SU-DHL-6 (cell line): ENCODE results near the gene LTBP1.

Source experiments
- H2AFZ ChIP-seq: fragments of 200-600 bp; sonication (generic); 2 replicates; pipeline ENCODE4 v1.6.1; 2014; ENCODE audit warnings: low read depth, mild to moderate bottlenecking, moderate library complexity, mixed read lengths, antibody characterized with exemption, low read length; ENCODE audit not compliant: severe bottlenecking
- H3F3A ChIP-seq: fragments of 200-600 bp; shearing (Covaris generic); 2 replicates; pipeline ENCODE4 v1.6.0; 2016; ENCODE audit warnings: antibody characterized with exemption, mild to moderate bottlenecking; ENCODE audit not compliant: insufficient read depth
- H3K27ac ChIP-seq: fragments of 200-600 bp; sonication (generic); 2 replicates; pipeline ENCODE4 v1.5.1; 2016; ENCODE audit warnings: low read depth, mild to moderate bottlenecking, low read length, moderate library complexity, mixed read lengths
- H3K27me3 ChIP-seq: fragments of 200-600 bp; sonication (generic), shearing (Covaris generic); 2 replicates; pipeline ENCODE4 v1.6.0; 2014; ENCODE audit warnings: mild to moderate bottlenecking, low read length
- H3K36me3 ChIP-seq: fragments of 200-600 bp; sonication (generic); 2 replicates; pipeline ENCODE4 v1.6.1; 2014; ENCODE audit warnings: mild to moderate bottlenecking, low read length, mixed read lengths
- H3K4me2 ChIP-seq: fragments of 300-600, 200-600 bp; shearing (Covaris generic), sonication (generic); 2 replicates; pipeline ENCODE4 v1.6.0; 2014; ENCODE audit warnings: low read length, low read depth, mild to moderate bottlenecking; ENCODE audit not compliant: poor library complexity, severe bottlenecking
- H3K4me3 ChIP-seq: fragments of 200-600 bp; sonication (generic); 2 replicates; pipeline ENCODE4 v1.5.1; 2014; ENCODE audit warnings: antibody characterized with exemption, low read length, mild to moderate bottlenecking, mixed read lengths; ENCODE audit not compliant: insufficient read depth, poor library complexity, severe bottlenecking
- H3K79me2 ChIP-seq: fragments of 200-600 bp; sonication (generic); 2 replicates; pipeline ENCODE4 v1.6.1; 2014; ENCODE audit warnings: mild to moderate bottlenecking, low read length, moderate library complexity; ENCODE audit not compliant: insufficient read depth
- H3K9ac ChIP-seq: fragments of 200-600 bp; sonication (generic); 2 replicates; pipeline ENCODE4 v1.7.0; 2014; ENCODE audit warnings: mild to moderate bottlenecking, low read length
- H3K9me2 ChIP-seq: fragments of 200-600 bp; sonication (generic); replicated peaks from 2 replicates; pipeline ENCODE4 v1.6.1; 2014; ENCODE audit warnings: low read length; ENCODE audit not compliant: insufficient read depth
- H3K9me3 ChIP-seq: fragments of 200-600 bp; sonication (generic); 2 replicates; pipeline ENCODE4 v1.6.1; 2014; ENCODE audit warnings: low read length, mixed read lengths; ENCODE audit not compliant: insufficient read depth
- H4K20me1 ChIP-seq: fragments of 200-600 bp; sonication (generic); 2 replicates; pipeline ENCODE4 v1.6.1; 2014; ENCODE audit warnings: low read depth, mild to moderate bottlenecking, antibody characterized with exemption, low read length, moderate library complexity, mixed read lengths
- CTCF ChIP-seq: fragments of 200-600 bp; sonication (generic); IDR thresholded peaks from one replicate; pipeline ENCODE4 v1.5.1; 2017; ENCODE audit warnings: antibody characterized with exemption, mild to moderate bottlenecking, low read length, moderate library complexity; ENCODE audit not compliant: insufficient read depth, poor library complexity, severe bottlenecking
- EZH2phosphoT487 ChIP-seq: fragments of 200-600 bp; sonication (generic), shearing (Covaris generic); conservative IDR thresholded peaks from 2 replicates; pipeline ENCODE4 v1.6.1; 2018; ENCODE audit warnings: mild to moderate bottlenecking, antibody characterized with exemption, low read length, moderate library complexity, mixed read lengths

The LTBP1 gene

GRCh38 chr2:33099989-33100388 is 153.2 kb downstream of the LTBP1 start:
- no peaks in the 10 kb centered on the region for H4K20me1 ChIP-seq
- H3F3A ChIP-seq = peaks cover 32% of the 10 kb centered on the region; the same call in 1 of the 2 replicates
- H3K27me3 ChIP-seq = no peaks in the 10 kb centered on the region
- H3K79me2 ChIP-seq = peaks cover 96% of the 10 kb centered on the region
- H3K36me3 ChIP-seq = peaks cover 6% of the 10 kb centered on the region
- no peak overlapping the region for H3K4me2 ChIP-seq
- H2AFZ ChIP-seq = no peak overlapping the region
- H3K9ac ChIP-seq = no peak overlapping the region
- H3K9me3 ChIP-seq = no peaks in the 10 kb centered on the region
- no peak for TF ChIP-seq CTCF
- no peak for TF ChIP-seq EZH2phosphoT487
- H3K27ac ChIP-seq = no peak overlapping the region
- H3K9me2 ChIP-seq = no peaks in the 10 kb centered on the region
- no peak overlapping the region for H3K4me3 ChIP-seq

- TF ChIP-seq EZH2phosphoT487 = no peak
- TF ChIP-seq CTCF = no peak
- H3K27ac ChIP-seq = peak overlapping the region; percentile 2; the same call in 1 of the 2 replicates
- H3K36me3 ChIP-seq = no peaks in the 10 kb centered on the region; the same call in 1 of the 2 replicates
- peaks cover 89% of the 10 kb centered on the region for H3K79me2 ChIP-seq
- no peaks in the 10 kb centered on the region for H4K20me1 ChIP-seq
- no peaks in the 10 kb centered on the region for H3K9me2 ChIP-seq
- H3K9ac ChIP-seq = no peak overlapping the region
- H2AFZ ChIP-seq = no peak overlapping the region
- no peak overlapping the region for H3K4me3 ChIP-seq
- no peaks in the 10 kb centered on the region for H3K27me3 ChIP-seq
- no peak overlapping the region for H3K4me2 ChIP-seq
- H3F3A ChIP-seq = peaks cover 23% of the 10 kb centered on the region; the same call in 1 of the 2 replicates
- no peaks in the 10 kb centered on the region for H3K9me3 ChIP-seq
Measured at GRCh38 chr2:33100921-33101320, 154.2 kb downstream of the LTBP1 start.

GRCh38 chr2:33104052-33104623 is 157.4 kb downstream of the LTBP1 start:
- Histone ChIP-seq H3K36me3 (no peaks in the 10 kb centered on the region), H3K9me3 (no peaks in the 10 kb centered on the region), H3K4me2 (no peak overlapping the region), H2AFZ (no peak overlapping the region), H3K79me2 (peaks cover 86% of the 10 kb centered on the region), H3F3A (0 out of 2 replicates have a peak, but pooled peaks cover 7% of the 10 kb centered on the region), H3K27me3 (no peaks in the 10 kb centered on the region), H3K27ac (no peak overlapping the region), H4K20me1 (no peaks in the 10 kb centered on the region), H3K4me3 (no peak overlapping the region), H3K9me2 (no peaks in the 10 kb centered on the region), H3K9ac (no peak overlapping the region)
- no peak for TF ChIP-seq EZH2phosphoT487
- TF ChIP-seq CTCF = no peak
